Transverse colon (tissue), 4 donors: ENCODE results near the gene ARHGEF38. TPM values are rescaled to one million over a fixed set of nuclear protein-coding genes. Genes with fewer than 3 reads are reported as not detected.

Source experiments
- DNase-seq: peaks from one replicate; pipeline ENCODE4 v3.0.0-alpha.2; 2019
- H3K27ac ChIP-seq, 4 donors: fragments of 200-600 bp; sonication (generic); 2 replicates each; pipeline ENCODE4 v1.5.1; 2016 to 2018; ENCODE audit warnings: inconsistent platforms in 4 of 4
- H3K27me3 ChIP-seq: fragments of 200-600 bp; sonication (generic); 2 replicates; pipeline ENCODE4 v1.5.1; 2017; ENCODE audit warnings: inconsistent platforms
- H3K36me3 ChIP-seq, 4 donors: fragments of 200-600 bp; sonication (generic); 2 replicates each; pipeline ENCODE4 v1.5.1; 2017 to 2019; ENCODE audit warnings: inconsistent platforms in 4 of 4
- H3K4me1 ChIP-seq, 4 donors: fragments of 200-600 bp; sonication (generic); 2 replicates each; pipeline ENCODE4 v1.5.1; 2017 to 2020; ENCODE audit warnings: inconsistent platforms in 4 of 4
- H3K4me3 ChIP-seq, 4 donors: fragments of 200-600 bp; sonication (generic); 1 replicate in 1 of 4; 2 replicates in 3 of 4; pipeline versions ENCODE4 v1.5.1 to v1.6.1; 2017 to 2019; ENCODE audit warnings: inconsistent platforms in 4 of 4
- H3K9me3 ChIP-seq, 2 donors: fragments of 200-600 bp; sonication (generic); 2 replicates each; pipeline ENCODE4 v1.5.1; 2017 to 2019; ENCODE audit warnings: inconsistent platforms in 2 of 2
- CTCF ChIP-seq, 5 experiments: fragments of 200-600 bp in 3 of 5; fragments of 450-650 bp in 2 of 5; sonication (generic) in 3 of 5; IDR thresholded peaks; 1 replicate in 2 of 5; 2 replicates in 3 of 5; pipeline ENCODE4 v1.5.1; 2016 to 2017; ENCODE audit warnings: antibody characterized with exemption in 5 of 5, inconsistent platforms in 3 of 5, mild to moderate bottlenecking in 2 of 5, moderate library complexity in 1 of 5
- EP300 ChIP-seq: sonication (generic); formaldehyde crosslinking; IDR thresholded peaks from one replicate; pipeline ENCODE4 v1.6.1; 2017; ENCODE audit warnings: antibody characterized with exemption, low read depth
- POLR2A ChIP-seq: fragments of 450-650 bp; IDR thresholded peaks from one replicate; pipeline ENCODE4 v1.6.1; 2016; ENCODE audit warnings: antibody characterized with exemption, mild to moderate bottlenecking, moderate library complexity
- POLR2AphosphoS5 ChIP-seq, 3 donors: sonication (generic); formaldehyde crosslinking; IDR thresholded peaks; one replicate each; pipeline ENCODE4 v1.6.1; 2016; ENCODE audit warnings: antibody characterized with exemption in 3 of 3
- WGBS, 2 donors: methylation state at CpG; one replicate each; pipeline ENCODE4 v1.1.5; 2018; ENCODE audit warnings: low coverage in 1 of 2; 5-methylcytosine and 5-hydroxymethylcytosine counted together
- in situ Hi-C, 4 donors: fragments of 200-750 bp; cut with MboI; loops; one replicate each; pipeline versions ENCODE4 v1.15.0 to v1.15.1; 2017; ENCODE audit warnings: low sequenced_read_pairs in 3 of 4, low pct_ligation_motif_present in 1 of 4, low pct_unique_long_range_greater_than_20kb in 1 of 4
- intact Hi-C: fragments of 100-400 bp; cut with DNase I; formaldehyde crosslinking; loops from one replicate; pipeline ENCODE4 v1.15.1; 2023; ENCODE audit warnings: low total_unique reads
- total RNA-seq, 4 donors: library from RNA; depleted of rRNA; stranded (reverse); fragments of >200 nt; gene quantifications; one replicate each; pipeline ENCODE4 v1.1.0, GENCODE V29; 2016

Gene ARHGEF38
- total RNA-seq, 4 donors from 2014 or later, result 2.6 to 18.1 (median 15.6) TPM

GRCh38 chr4:105568584-105568983 is 16.2 kb downstream of the ARHGEF38 start:
- Histone ChIP-seq H3K4me1 (no peaks in the 10 kb centered on the region), H3K4me3 (no peak overlapping the region), H3K27me3 (no peaks in the 10 kb centered on the region), H3K27ac (no peak overlapping the region), H3K9me3 (no peaks in the 10 kb centered on the region), H3K36me3 (no peaks in the 10 kb centered on the region)
- DNase-seq, result no peak
- TF ChIP-seq POLR2A (no peak), EP300 (no peak), POLR2AphosphoS5 (IDR thresholded peaks at IDR 0.05) (no peak), CTCF (IDR thresholded peaks at IDR 0.05) (no peak)
- 67 to 71% methylated on average over 1 of the region's 1 CpG for WGBS, 2 donors
- intact Hi-C loops, result no loop called here
- in situ Hi-C loops, result no loop called here

GRCh38 chr4:105569057-105569865 is 16.8 kb downstream of the ARHGEF38 start:
- Histone ChIP-seq H3K27me3 (no peaks in the 10 kb centered on the region), H3K4me1 (no peaks in the 10 kb centered on the region), H3K27ac (no peak overlapping the region), H3K36me3 (no peaks in the 10 kb centered on the region), H3K9me3 (no peaks in the 10 kb centered on the region), H3K4me3 (no peak overlapping the region)
- WGBS, 2 donors, result 66 to 82% methylated on average over 3 of the region's 3 CpGs
- intact Hi-C loops (no loop called here), in situ Hi-C loops (no loop called here)
- TF ChIP-seq CTCF (IDR thresholded peaks at IDR 0.05) (no peak), EP300 (no peak), POLR2AphosphoS5 (IDR thresholded peaks at IDR 0.05) (no peak), POLR2A (no peak)
- DNase-seq, result no peak

- WGBS, 2 donors, result 60 to 83% methylated on average over 1 to 2 of the region's 2 CpGs
- Histone ChIP-seq H3K4me3 (no peak overlapping the region), H3K27me3 (no peaks in the 10 kb centered on the region), H3K36me3 (no peaks in the 10 kb centered on the region), H3K9me3 (no peaks in the 10 kb centered on the region), H3K4me1 (no peaks in the 10 kb centered on the region), H3K27ac (no peak overlapping the region)
- no peak for DNase-seq
- TF ChIP-seq EP300 (no peak), CTCF (IDR thresholded peaks at IDR 0.05) (no peak), POLR2AphosphoS5 (IDR thresholded peaks at IDR 0.05) (no peak), POLR2A (no peak)
- in situ Hi-C loops, result no loop called here
- intact Hi-C loops, result no loop called here
Observed at GRCh38 chr4:105569866-105570236, 17.4 kb downstream of the ARHGEF38 start.

- intact Hi-C loops, result no loop called here
- Histone ChIP-seq H3K36me3 (no peaks in the 10 kb centered on the region), H3K27ac (no peak overlapping the region), H3K4me3 (no peak overlapping the region), H3K4me1 (no peaks in the 10 kb centered on the region), H3K9me3 (no peaks in the 10 kb centered on the region), H3K27me3 (no peaks in the 10 kb centered on the region)
- in situ Hi-C loops, result no loop called here
- no peak for DNase-seq
- TF ChIP-seq POLR2AphosphoS5 (IDR thresholded peaks at IDR 0.05) (no peak), CTCF (IDR thresholded peaks at IDR 0.05) (no peak), EP300 (no peak)
- 60 to 79% methylated on average over 3 of the region's 3 CpGs for WGBS, 2 donors
Observed at GRCh38 chr4:105572296-105572695, 19.9 kb downstream of the ARHGEF38 start.
